OCI-LY7 (cell line): ENCODE results near the gene VPS26B. TPM values are rescaled to one million over a fixed set of nuclear protein-coding genes. Genes with fewer than 3 reads are reported as not detected.

Experiments
- BruUV-seq: library from RNA; stranded (reverse); fragments of 400-500 nt; replicated peaks from 2 replicates; lab custom pipeline; 2021; lab: Mats Ljungman, UMichigan
- CTCF ChIA-PET: fragments of 300-600 bp; sonication (Branson Sonifier 250); formaldehyde crosslinking; loops from one replicate; lab custom pipeline; 2022; ENCODE audit warnings: antibody characterized with exemption; ENCODE audit not compliant: unreplicated experiment; lab: Charles Lee
- POLR2A ChIA-PET: fragments of 300-600 bp; sonication (Branson Sonifier 250); formaldehyde crosslinking; loops from one replicate; lab custom pipeline; 2022; ENCODE audit warnings: antibody characterized with exemption; lab: Charles Lee
- DNase-seq: peaks from one replicate; pipeline ENCODE4 v3.0.0-alpha.2; 2015; ENCODE audit warnings: low spot score
- H2AFZ ChIP-seq: fragments of 200-600 bp; sonication (generic), shearing (Covaris generic); 2 replicates; pipeline ENCODE4 v1.6.1; 2014; ENCODE audit warnings: mild to moderate bottlenecking, antibody characterized with exemption, low read length, moderate library complexity
- H3K27ac ChIP-seq: fragments of 200-600 bp; sonication (generic); 2 replicates; pipeline ENCODE4 v1.5.1; 2014; ENCODE audit warnings: mixed run types, low read depth, mild to moderate bottlenecking, moderate library complexity, low read length, inconsistent platforms; ENCODE audit not compliant: poor library complexity, severe bottlenecking
- H3K36me3 ChIP-seq: fragments of 200-600 bp; sonication (generic); 2 replicates; pipeline ENCODE4 v1.6.1; 2014; ENCODE audit warnings: mild to moderate bottlenecking, antibody characterized with exemption, low read length, moderate library complexity, mixed read lengths; ENCODE audit not compliant: insufficient read depth
- H3K4me1 ChIP-seq: fragments of 200-600 bp; sonication (generic); 2 replicates; pipeline ENCODE4 v1.5.1; 2014; ENCODE audit warnings: mild to moderate bottlenecking, low read length; ENCODE audit not compliant: insufficient read depth, poor library complexity, severe bottlenecking
- H3K4me2 ChIP-seq: fragments of 200-600 bp; sonication (generic); 2 replicates; pipeline ENCODE4 v1.6.1; 2014; ENCODE audit warnings: mild to moderate bottlenecking, low read length
- H3K4me3 ChIP-seq: fragments of 200-600 bp; sonication (generic); 2 replicates; pipeline ENCODE4 v1.5.1; 2014; ENCODE audit warnings: mild to moderate bottlenecking, low read depth, low read length; ENCODE audit not compliant: poor library complexity, severe bottlenecking
- H3K79me2 ChIP-seq: fragments of 200-600 bp; sonication (generic); 2 replicates; pipeline ENCODE4 v1.6.1; 2016; ENCODE audit warnings: low read depth, mild to moderate bottlenecking, low read length, moderate library complexity, mixed read lengths; ENCODE audit not compliant: insufficient read depth
- H3K9me2 ChIP-seq: fragments of 200-600 bp; sonication (generic); 2 replicates; pipeline ENCODE4 v1.6.1; 2016; ENCODE audit warnings: mild to moderate bottlenecking, low read length, mixed read lengths; ENCODE audit not compliant: insufficient read depth
- H3K9me3 ChIP-seq: fragments of 200-600 bp; sonication (generic); 2 replicates; pipeline ENCODE4 v1.6.1; 2014; ENCODE audit warnings: mild to moderate bottlenecking, mixed run types, low read length, mixed read lengths
- H4K20me1 ChIP-seq: fragments of 200-600 bp; sonication (generic); 2 replicates; pipeline ENCODE4 v1.6.1; 2014; ENCODE audit warnings: mild to moderate bottlenecking, antibody characterized with exemption, low read length, moderate library complexity, mixed read lengths; ENCODE audit not compliant: insufficient read depth
- EZH2phosphoT487 ChIP-seq: fragments of 200-600 bp; sonication (generic); IDR thresholded peaks from 2 replicates; pipeline ENCODE4 v1.6.1; 2018; ENCODE audit warnings: low read depth, borderline replicate concordance, mild to moderate bottlenecking, mixed run types, antibody characterized with exemption, low read length, moderate library complexity, mixed read lengths
- intact Hi-C: fragments of 100-400 bp; cut with micrococcal nuclease; formaldehyde crosslinking; loops from one replicate; pipeline ENCODE4 v1.10.0; 2022; ENCODE audit not compliant: unreplicated experiment
- total RNA-seq, 2 experiments: library from RNA; depleted of rRNA in 1 of 2; stranded (reverse); fragments of >200 nt in 1 of 2; shearing (Covaris generic) in 1 of 2; gene quantifications; 2 replicates each; pipeline ENCODE4 v1.2.3, GENCODE V29; 2014 to 2022
- TF ChIP-seq, protein P1 (sequence below): fragments of 200-600 bp; sonication (generic); conservative IDR thresholded peaks from 2 replicates; pipeline ENCODE4 v1.5.1; 2014; ENCODE audit warnings: mild to moderate bottlenecking, antibody characterized with exemption, low read length, moderate library complexity, mixed read lengths

VPS26B gene
- total RNA-seq, 2 experiments from 2014 or later: 24.9 to 25.1 TPM

DNA sequence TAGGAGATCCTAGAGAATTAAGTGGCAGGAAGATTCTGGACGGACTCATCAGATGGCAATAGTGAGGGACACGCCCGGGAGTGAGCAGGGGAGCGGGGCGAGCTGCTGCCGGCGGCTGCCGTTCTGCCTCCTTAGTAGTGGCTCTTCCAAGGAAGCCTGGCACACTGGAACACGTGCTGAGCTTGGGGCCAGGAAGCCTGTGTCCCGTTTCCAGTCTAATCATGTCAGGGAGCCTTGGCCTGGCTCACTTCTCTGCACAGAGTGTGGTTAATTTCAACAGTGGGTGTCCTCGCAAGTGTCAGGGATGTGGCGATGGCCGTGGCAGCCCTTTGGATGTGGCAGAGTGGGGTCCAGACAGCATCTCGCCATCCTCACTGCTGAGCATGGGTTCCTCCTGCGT, 68.2 kb downstream of the VPS26B start:
- H3K9me2 ChIP-seq: no peaks in the 10 kb centered on the region
- POLR2A ChIA-PET: interaction anchor here (0.6 kb wide), 1 partner anchor 117 kb away, joined by 3 read pairs; no protein-coding TSS in a partner anchor
- H2AFZ ChIP-seq: no peak overlapping the region
- CTCF ChIA-PET: no interaction called here
- intact Hi-C loops: no loop called here
- no peak for TF ChIP-seq EZH2phosphoT487
- H3K4me3 ChIP-seq: no peak overlapping the region
- no peaks in the 10 kb centered on the region for H3K9me3 ChIP-seq
- H3K4me2 ChIP-seq: no peak overlapping the region
- H3K79me2 ChIP-seq: no peaks in the 10 kb centered on the region
- DNase-seq: no peak
- H3K27ac ChIP-seq: no peak overlapping the region
- H3K36me3 ChIP-seq: no peaks in the 10 kb centered on the region
- no peaks in the 10 kb centered on the region for H4K20me1 ChIP-seq
- no peaks in the 10 kb centered on the region for H3K4me1 ChIP-seq
- no TSS peak for BruUV-seq

DNA sequence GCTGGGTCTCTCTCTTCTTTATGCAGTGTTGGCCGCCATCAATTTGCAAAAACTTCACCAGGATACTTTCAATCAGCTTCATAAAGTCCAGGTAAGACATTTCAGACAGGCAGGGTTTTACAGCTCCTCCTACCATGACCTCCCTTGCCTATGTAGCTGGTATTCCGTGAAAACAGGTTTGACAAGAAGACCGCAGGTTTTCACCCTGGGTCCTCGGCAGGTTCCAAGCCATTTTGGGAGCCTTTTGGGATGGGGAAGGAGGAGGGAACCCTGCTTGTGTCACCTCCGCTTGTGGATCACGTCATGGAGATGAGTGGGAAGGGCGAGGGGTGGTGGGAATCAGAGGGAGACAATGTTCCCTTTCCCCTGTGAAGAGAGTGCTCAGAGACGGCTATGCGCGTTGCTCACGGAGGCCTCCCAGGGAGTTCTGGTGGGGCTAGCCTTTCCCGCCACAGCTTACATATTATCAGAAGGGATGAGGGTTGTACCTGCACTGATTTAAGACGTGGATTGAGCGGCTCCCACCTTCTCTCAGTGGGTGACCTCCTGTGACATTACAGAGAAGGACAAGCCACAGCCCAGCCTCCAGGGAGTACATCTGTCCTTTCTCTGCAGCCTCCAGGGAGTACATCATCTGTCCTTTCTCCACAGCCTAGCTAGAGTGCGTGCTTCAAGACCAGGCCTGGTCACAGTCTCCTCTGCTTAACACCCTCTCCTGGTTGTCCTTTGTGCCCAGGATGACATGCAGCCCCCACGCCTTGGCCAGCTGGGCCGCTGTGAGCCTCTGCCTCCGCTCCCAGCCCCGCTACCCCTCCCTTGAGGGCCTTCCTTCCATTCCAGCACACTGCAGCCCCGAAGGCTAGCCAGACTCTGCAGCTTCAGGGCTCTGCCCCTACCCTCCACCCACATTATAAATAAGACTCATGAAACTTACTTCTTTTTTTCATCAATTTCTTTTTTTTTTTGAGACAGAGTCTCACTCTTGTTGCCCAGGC, 68.9 kb downstream of the VPS26B start:
- intact Hi-C loops: no loop called here
- Histone ChIP-seq H3K36me3 (no peaks in the 10 kb centered on the region), H2AFZ (no peak overlapping the region), H3K9me2 (no peaks in the 10 kb centered on the region), H3K4me1 (no peaks in the 10 kb centered on the region), H3K4me3 (no peak overlapping the region), H3K9me3 (no peaks in the 10 kb centered on the region), H3K79me2 (no peaks in the 10 kb centered on the region), H3K27ac (no peak overlapping the region), H3K4me2 (no peak overlapping the region), H4K20me1 (no peaks in the 10 kb centered on the region)
- DNase-seq: no peak
- no TSS peak for BruUV-seq
- TF ChIP-seq, protein P1, sequence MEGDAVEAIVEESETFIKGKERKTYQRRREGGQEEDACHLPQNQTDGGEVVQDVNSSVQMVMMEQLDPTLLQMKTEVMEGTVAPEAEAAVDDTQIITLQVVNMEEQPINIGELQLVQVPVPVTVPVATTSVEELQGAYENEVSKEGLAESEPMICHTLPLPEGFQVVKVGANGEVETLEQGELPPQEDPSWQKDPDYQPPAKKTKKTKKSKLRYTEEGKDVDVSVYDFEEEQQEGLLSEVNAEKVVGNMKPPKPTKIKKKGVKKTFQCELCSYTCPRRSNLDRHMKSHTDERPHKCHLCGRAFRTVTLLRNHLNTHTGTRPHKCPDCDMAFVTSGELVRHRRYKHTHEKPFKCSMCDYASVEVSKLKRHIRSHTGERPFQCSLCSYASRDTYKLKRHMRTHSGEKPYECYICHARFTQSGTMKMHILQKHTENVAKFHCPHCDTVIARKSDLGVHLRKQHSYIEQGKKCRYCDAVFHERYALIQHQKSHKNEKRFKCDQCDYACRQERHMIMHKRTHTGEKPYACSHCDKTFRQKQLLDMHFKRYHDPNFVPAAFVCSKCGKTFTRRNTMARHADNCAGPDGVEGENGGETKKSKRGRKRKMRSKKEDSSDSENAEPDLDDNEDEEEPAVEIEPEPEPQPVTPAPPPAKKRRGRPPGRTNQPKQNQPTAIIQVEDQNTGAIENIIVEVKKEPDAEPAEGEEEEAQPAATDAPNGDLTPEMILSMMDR: no peak
- no peak for TF ChIP-seq EZH2phosphoT487
- POLR2A ChIA-PET: interaction anchor here (0.7 kb wide), 1 partner anchor 27 kb away, joined by 3 read pairs; no protein-coding TSS in a partner anchor
- CTCF ChIA-PET: no interaction called here

DNA sequence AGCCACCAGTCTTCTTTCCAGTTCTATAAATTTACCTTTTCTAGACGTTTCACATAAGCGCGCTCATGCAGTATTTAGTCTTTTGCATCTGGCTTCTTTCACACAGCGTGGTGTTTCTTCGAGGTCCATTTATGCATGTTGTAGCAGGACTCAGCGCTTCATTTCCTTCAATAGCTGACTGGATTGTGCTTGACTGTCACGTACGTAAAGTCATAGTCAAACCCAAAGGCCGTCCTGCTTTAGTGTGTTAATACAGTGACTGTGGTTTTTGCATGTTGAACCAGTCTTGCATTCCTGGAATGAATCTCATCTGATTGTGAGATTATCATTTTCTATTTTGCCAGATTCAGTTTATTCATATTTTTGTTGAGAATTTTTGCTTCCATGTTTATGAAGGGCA, 70.2 kb downstream of the VPS26B start:
- H3K9me2 ChIP-seq: no peaks in the 10 kb centered on the region
- H4K20me1 ChIP-seq: no peaks in the 10 kb centered on the region
- intact Hi-C loops: no loop called here
- H3K4me3 ChIP-seq: no peak overlapping the region
- no peaks in the 10 kb centered on the region for H3K79me2 ChIP-seq
- POLR2A ChIA-PET: no interaction called here
- CTCF ChIA-PET: no interaction called here
- TF ChIP-seq, protein P1: no peak
- TF ChIP-seq EZH2phosphoT487: no peak
- H3K27ac ChIP-seq: no peak overlapping the region
- H2AFZ ChIP-seq: no peak overlapping the region
- H3K9me3 ChIP-seq: no peaks in the 10 kb centered on the region
- H3K4me1 ChIP-seq: no peaks in the 10 kb centered on the region
- H3K4me2 ChIP-seq: no peak overlapping the region
- H3K36me3 ChIP-seq: no peaks in the 10 kb centered on the region
- DNase-seq: no peak
- no TSS peak for BruUV-seq

Other genes starting within 250 kb of the VPS26B start
- not detected in 2 replicates for gene JAM3, start 155.6 kb upstream of the VPS26B start, total RNA-seq (2014; rRNA removed; shearing (Covaris generic))
- gene JAM3, start 155.6 kb upstream of the VPS26B start, total RNA-seq (2022): not detected in 2 replicates
- gene NCAPD3, start 704 bp upstream of the VPS26B start, total RNA-seq (2014; rRNA removed; shearing (Covaris generic)): 72.8 and 89.1 TPM in 2 replicates
- gene NCAPD3, start 704 bp upstream of the VPS26B start, total RNA-seq (2022): 112 and 125 TPM in 2 replicates
- gene THYN1, start 28.7 kb downstream of the VPS26B start, total RNA-seq (2014; rRNA removed; shearing (Covaris generic)): 82.8 and 101 TPM in 2 replicates
- 51.6 and 52.4 TPM in 2 replicates for gene THYN1, start 28.7 kb downstream of the VPS26B start, total RNA-seq (2022)
- gene ACAD8, start 28.9 kb downstream of the VPS26B start, total RNA-seq (2014; rRNA removed; shearing (Covaris generic)): 22.8 and 29.7 TPM in 2 replicates
- gene ACAD8, start 28.9 kb downstream of the VPS26B start, total RNA-seq (2022): 20.4 and 24.7 TPM in 2 replicates
- gene GLB1L3, start 51.7 kb downstream of the VPS26B start, total RNA-seq (2014; rRNA removed; shearing (Covaris generic)): not detected in 2 replicates
- not detected in 2 replicates for gene GLB1L3, start 51.7 kb downstream of the VPS26B start, total RNA-seq (2022)
- gene GLB1L2, start 107.3 kb downstream of the VPS26B start, total RNA-seq (2014; rRNA removed; shearing (Covaris generic)): not detected in 2 replicates
- gene GLB1L2, start 107.3 kb downstream of the VPS26B start, total RNA-seq (2022): not detected in 2 replicates
- gene B3GAT1, start 187.6 kb downstream of the VPS26B start, total RNA-seq (2014; rRNA removed; shearing (Covaris generic)): not detected in 2 replicates
- gene B3GAT1, start 187.6 kb downstream of the VPS26B start, total RNA-seq (2022): not detected in 2 replicates